C4-2B (cell line): ENCODE results near the gene IFRD1.
"Not testable (repeated sequence)": the region's sequence is repeated elsewhere in the genome, so short reads cannot be mapped to it uniquely, and the experiment has no call there.

ENCODE experiments used
- CTCF ChIP-seq: fragments of 450-650 bp; conservative IDR thresholded peaks from 2 replicates; pipeline ENCODE4 v1.5.1; 2017; ENCODE audit warnings: mild to moderate bottlenecking
- ZFX ChIP-seq: fragments of 450-650 bp; IDR thresholded peaks from 2 replicates; pipeline ENCODE4 v1.6.1; 2017

DNA sequence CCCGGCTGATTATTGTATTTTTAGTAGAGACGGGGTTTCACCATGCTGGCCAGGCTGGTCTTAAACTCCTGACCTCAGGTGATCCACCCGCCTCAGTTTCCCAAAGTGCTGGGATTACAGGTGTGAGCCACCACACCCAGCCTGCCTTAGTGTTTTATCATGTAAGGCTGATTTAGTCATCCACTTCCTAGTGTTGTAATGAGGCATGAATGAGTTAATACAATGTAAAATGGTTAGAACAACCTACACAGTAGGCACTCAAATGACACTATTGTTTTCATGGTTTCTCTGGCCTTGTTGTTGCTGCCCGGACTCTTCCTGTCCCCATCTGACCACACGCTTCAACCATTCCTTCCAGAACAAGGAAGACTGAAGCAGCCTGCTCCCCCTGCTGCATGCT, 66.2 kb downstream of the IFRD1 start:
- TF ChIP-seq CTCF, ZFX: not testable (repeated sequence)
